ENCODE results near the gene CAMK4.

The CAMK4 gene

DNA sequence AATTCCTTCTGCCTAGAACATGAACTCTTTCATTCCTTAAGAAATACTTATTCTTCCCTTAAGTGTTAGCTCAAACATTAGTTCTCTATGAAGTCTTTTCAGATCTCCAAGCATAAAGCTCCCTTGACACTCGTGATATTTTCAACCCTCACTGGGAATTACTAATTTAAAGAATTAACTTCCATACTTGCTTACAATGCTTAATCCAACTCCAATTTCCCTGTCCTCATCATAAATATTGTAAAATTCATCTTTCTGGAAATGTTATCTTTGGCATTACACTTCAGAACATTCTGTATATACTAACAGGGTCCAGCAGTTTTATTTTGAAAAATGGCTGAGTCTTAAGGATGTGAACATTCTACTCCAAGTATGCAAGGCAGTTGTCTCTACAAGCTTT lies 280.9 kb downstream of the CAMK4 start:
- in situ Hi-C loops (cut with MboI; ENCODE audit: low pct_unique_long_range_greater_than_20kb, low sequenced_read_pairs) = no loop called here

DNA sequence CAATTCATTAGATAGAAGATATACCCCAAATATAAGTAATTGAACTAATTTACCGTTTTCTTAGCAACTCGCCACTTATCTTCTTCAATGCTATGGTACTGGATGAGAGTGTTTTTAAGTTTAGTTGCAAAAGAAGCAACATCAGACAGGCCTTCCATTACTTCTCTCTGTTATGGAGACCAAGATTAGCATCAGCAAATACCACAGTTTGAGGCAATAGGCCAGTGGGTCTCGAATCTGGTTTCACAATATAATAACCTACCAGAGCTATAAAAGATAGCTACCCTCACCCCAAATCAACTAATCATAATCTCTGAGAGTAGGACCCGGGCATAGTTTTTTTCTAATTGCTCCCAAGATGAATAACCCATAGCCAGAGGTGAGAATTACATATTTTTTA lies 283.1 kb downstream of the CAMK4 start:
- no peak for DNase-seq
- in situ Hi-C loops (cut with MboI; ENCODE audit: low pct_unique_long_range_greater_than_20kb, low sequenced_read_pairs) = no loop called here

More for the DNA sequence above, 280.9 kb downstream of the CAMK4 start:
- no peak for DNase-seq

DNA sequence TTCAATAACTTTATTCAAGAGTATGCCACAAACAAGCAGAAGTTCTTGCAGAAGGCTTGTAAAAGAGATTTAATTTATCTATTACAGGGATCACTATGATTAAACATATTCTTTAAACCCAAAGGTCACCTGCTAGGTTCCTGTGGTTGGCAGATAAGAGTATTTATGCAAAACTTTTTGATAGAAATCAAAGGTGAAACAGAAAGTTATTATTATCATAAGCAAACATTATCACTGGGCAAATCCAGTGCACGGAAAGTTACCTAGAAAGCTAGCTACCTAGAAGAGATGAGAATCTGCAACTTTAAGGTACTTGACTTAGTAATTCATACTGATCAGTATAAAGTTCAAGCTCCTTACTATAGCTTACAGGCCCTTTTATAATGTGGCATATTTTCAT lies 284.9 kb downstream of the CAMK4 start:
- no peak for DNase-seq
- in situ Hi-C loops (cut with MboI; ENCODE audit: low pct_unique_long_range_greater_than_20kb, low sequenced_read_pairs) = no loop called here

DNA sequence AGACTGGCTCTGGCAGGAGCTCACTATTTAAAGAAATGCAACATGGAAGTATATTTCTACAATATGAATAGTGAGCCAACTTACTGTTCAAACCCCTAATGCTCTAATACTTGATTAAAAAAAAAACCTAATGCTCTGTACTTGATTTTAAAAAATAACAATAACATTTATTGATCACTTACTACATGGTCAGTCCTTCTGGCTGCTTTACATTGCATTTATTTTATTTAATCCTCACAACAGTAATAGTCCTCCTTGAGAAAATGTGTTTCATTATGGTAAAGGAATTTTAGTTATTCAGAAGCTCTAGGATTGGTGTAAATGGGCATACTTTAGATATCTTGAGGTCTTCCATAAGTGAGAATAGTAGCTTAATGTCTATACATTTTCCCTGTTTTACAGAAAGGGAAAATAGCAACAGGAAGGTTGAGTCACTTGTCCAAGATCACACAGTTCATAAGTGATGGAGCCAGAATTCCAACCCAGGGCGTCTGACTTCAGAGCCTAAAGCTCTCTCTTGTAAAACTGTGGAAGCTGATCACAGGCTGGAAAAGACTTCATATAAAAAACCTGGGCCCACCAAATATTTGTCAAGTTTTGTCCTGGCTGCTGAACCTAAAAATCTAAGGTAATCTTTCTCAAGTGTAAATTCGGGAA lies 287.1 kb downstream of the CAMK4 start:
- in situ Hi-C loops (cut with MboI; ENCODE audit: low pct_unique_long_range_greater_than_20kb, low sequenced_read_pairs) = no loop called here
- DNase-seq = no peak

DNA sequence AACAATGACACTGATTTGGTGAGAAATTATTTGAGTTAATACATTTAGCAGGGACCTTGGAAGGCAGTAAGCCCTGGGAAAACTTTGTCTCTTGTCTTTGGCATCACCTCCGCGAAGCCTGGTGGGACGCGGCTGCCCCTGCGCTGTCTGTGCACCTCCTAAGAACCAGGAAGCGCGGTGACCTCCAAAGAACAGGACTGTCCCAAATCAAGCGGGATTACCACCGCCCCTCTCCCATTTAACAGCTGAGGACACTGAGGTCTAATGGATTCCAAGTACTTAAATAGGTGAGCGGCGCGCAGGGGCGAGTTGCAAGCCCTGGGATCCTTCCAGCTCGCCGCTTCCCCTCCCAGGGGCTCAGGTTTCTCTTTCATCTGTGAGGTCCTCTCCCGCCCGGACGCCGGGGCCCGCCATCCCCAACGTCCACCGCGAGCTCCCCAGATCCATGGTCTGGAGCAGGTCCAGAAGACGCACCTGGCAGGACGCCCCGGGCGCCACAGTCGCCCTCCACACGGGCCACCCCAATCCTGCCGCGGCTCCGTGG lies 287.7 kb downstream of the CAMK4 start:
- in situ Hi-C loops (cut with MboI; ENCODE audit: low pct_unique_long_range_greater_than_20kb, low sequenced_read_pairs) = no loop called here
- DNase-seq = no peak

DNA sequence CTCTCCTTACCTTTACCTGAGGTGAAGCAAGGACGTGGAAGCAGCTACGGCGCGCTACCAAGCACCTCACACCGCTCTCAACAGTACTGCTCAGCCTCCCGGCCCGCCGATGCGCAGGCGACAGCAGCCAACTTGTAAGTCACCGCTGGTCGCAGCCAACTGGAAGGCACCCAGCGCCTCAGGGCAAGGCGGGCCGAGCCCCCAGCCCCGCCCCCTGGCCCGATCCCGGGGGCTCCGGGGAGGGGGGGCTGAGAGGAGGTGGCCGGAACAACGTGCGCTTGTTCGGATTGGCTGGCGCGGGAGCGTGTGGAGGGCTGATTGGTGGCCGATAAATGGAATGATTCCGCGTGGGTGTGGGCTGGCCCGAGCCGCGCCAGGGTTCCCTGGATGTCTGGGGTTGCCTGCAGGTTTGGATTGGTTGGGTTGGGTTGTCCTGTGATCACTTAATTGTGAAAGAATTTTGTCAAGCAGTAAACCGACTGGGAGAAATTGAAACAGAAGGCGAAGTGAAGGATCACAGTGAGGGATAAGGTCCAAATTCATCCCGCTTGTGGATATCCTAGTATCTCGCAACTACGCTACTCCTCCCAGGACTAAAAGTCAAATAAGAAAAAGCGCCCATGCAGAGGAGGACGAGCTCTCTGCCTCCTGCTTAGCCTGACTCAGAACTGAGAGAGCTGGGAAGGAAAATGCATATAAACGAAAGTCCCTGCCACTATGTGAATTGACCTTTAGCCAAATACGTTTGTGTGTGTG lies 288.4 kb downstream of the CAMK4 start, which contains the start of gene STARD4:
Gene STARD4 (minus strand): TSS at position 161 of the 756 bp plus-strand sequence. CDS start 5,102 bp downstream, outside the sequence.
- in situ Hi-C loops (cut with MboI; ENCODE audit: low pct_unique_long_range_greater_than_20kb, low sequenced_read_pairs) = no loop called here
- peak; percentile 98 for DNase-seq

DNA sequence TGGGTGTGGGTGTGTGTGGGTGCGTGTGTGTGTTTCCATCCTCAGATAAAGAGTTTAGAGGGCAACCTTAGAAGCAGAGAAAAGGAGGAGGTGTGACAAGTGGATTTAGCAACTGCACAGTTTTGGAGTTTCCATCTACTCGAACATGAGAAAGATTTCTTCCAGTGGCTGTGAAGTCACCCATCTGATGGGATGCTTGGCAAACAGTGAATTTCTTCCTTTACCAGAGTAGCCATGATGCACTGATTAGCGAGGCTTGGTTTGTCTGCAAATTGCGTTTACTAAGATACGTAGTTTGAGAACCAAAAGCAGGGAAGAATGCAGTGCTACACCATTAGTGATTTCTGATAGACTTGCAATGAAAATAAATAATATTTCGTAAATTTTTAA lies 288.9 kb downstream of the CAMK4 start:
- DNase-seq = no peak
- in situ Hi-C loops (cut with MboI; ENCODE audit: low pct_unique_long_range_greater_than_20kb, low sequenced_read_pairs) = no loop called here

DNA sequence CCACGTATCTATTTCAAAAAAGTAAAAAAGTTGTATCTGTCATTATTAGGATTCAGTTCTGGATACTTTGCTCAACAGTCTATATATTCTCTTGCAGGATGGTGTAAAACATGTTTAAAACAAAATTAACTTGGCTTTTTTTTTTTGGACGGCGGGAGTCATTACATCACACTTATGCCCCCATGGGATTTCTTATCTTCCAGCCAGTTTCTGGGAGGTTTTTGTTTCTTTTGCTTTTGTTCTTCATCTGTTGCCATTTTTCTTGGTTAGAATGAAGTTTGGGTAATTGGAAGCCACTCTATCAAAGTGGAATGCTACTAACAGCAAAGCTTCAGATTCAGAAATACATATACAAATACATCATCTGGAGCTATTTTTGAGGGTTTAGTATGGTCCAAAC lies 289.9 kb downstream of the CAMK4 start:
- in situ Hi-C loops (cut with MboI; ENCODE audit: low pct_unique_long_range_greater_than_20kb, low sequenced_read_pairs) = no loop called here
- no peak for DNase-seq

DNA sequence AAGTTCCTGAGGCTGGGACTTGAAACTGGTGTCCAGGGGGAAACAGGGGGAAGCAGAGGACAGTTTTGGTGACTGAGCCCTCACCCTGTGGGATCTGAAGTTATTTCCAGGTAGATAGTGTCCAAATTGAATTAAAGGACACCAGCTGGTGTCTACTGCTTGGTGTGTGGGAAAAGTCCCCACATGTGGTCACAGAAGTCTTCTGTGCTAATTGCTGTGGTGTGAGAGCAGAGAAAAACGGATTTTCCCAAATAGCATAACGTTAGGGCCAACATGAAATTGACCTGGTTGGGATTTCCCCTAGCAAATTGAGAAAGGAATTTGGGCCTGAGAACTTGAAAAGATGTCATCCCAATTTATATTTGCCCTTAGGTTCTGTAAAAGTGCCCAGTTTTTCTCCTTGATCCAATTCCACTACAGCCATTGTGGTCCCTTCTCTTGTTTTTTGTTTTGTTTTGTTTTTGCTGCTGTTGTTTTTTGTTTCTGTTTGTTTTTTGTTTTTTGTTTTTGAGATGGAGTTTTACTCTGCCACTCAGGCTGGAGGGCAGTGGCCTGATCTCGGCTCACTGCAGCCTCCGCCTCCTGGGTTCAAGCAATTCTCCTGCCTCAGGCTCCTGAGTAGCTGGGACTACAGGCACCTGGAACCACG lies 293.8 kb downstream of the CAMK4 start:
- DNase-seq = no peak
- in situ Hi-C loops (cut with MboI; ENCODE audit: low pct_unique_long_range_greater_than_20kb, low sequenced_read_pairs) = no loop called here

DNA sequence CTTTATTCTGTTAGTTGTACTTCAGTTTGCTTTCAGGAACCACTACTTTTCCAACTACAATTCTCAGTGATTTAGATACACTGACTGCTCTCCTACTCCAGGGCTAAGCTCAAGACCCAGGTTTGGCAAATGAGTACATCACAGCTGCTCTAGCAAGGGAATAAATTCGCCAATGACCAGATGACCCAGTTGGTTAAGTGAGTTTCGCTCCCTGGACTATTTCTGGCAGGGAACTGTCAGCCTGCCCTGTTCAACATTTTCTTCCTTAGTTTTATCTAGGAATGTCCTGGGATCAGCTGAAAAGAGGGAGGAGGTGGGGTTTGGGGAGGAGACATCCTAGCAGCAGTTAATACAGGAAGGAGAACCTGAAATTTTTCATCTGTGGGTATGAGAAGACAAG lies 294.6 kb downstream of the CAMK4 start:
- in situ Hi-C loops (cut with MboI; ENCODE audit: low pct_unique_long_range_greater_than_20kb, low sequenced_read_pairs) = no loop called here
- no peak for DNase-seq

DNA sequence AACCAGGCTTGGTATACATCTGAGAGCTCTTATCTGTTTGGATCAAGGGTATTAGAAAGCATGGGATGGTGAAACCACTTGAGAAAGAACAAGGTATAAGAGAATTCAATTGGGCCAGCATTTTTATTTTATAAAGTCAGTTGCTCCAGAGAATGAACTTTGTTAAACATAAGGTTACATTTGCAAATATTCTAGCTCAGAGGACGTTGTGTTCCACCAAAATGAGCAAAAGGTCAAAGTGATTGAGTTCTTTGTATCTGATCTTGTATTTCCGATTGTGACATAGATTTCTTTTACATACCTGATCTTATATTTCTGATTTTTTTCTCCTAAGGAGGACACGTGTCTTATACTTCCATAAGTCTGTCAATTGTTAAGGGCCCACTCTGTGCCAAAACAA lies 296.7 kb downstream of the CAMK4 start:
- DNase-seq = no peak
- in situ Hi-C loops (cut with MboI; ENCODE audit: low pct_unique_long_range_greater_than_20kb, low sequenced_read_pairs) = no loop called here

DNA sequence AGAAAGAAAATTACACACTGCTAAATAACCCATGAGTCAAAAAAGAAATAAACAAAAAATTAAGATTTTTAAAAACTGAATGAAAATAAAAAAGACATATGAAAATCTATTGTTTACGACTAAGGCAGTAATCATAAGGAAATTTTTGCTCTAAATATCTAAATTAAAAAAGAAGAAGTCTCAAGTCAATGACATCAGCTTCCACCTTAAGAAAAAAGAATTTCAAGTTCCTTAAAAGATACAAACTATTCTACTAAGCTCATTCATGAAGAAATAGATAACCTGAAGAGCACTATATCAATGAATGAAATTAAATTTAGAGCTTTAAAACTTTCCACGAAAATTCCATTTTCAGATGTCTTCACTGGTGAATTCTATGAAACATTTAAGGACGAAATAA lies 303.9 kb downstream of the CAMK4 start:
- in situ Hi-C loops (cut with MboI; ENCODE audit: low pct_unique_long_range_greater_than_20kb, low sequenced_read_pairs) = loop anchor here (25.0 kb wide), 1 partner anchor 609 kb away; no protein-coding TSS in a partner anchor
- DNase-seq = no peak

DNA sequence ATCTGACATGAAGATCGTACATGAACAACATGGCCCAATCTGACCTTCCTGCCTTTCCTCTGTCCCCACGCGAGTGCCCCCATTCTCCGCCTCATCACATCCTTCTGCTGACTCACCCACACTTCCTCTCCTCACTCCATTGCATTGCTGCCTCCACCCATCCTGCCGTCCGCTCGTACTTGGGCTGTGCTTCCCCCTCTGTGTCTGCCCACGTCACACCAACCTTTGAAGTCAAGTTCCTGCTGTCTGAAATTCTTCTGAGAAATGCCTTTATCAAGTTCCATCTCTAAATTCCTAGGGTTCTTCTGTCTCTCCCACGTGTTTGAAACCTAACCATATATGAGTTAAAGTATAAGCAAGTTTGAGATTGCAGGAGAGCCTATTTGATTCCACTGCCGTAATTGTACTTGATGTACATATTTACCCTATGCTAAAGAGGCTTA lies 306.1 kb downstream of the CAMK4 start:
- peak; percentile 93 for DNase-seq
- in situ Hi-C loops (cut with MboI; ENCODE audit: low pct_unique_long_range_greater_than_20kb, low sequenced_read_pairs) = loop anchor here (25.0 kb wide), 1 partner anchor 607 kb away; no protein-coding TSS in a partner anchor

DNA sequence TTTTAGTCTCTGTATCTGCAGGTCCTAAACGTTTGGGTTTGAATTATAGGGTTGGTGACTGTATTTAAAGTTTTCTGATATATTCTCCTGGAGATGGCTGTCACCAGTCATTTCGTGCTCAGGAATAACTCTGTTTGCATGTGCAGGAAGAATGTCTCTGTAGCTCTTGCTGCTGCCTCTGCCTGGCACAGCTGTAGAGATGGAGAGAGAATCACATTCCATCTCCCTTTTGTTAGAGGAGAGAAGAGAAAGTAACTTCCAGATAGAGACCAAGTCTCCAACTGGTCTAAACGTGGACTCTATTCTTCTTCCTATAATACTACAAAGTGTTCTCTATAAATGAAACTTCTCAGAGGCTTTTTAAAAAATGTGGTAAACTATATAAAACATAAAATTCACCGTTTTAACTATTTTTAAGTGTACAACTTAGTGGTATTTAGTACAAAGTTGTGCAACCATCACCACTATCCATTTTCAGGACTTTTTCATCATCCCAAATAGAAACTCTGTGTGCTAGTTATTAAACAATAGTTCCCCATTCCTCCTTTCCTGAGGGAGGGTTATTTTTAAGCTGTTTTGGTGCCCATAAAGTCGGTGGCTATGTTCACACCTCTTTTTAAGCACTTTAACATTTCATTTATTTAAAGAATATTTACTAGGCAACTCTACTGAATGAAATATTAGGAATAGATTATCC lies 308.9 kb downstream of the CAMK4 start:
- no peak for DNase-seq
- in situ Hi-C loops (cut with MboI; ENCODE audit: low pct_unique_long_range_greater_than_20kb, low sequenced_read_pairs) = loop anchor here (25.0 kb wide), 1 partner anchor 604 kb away; no protein-coding TSS in a partner anchor

DNA sequence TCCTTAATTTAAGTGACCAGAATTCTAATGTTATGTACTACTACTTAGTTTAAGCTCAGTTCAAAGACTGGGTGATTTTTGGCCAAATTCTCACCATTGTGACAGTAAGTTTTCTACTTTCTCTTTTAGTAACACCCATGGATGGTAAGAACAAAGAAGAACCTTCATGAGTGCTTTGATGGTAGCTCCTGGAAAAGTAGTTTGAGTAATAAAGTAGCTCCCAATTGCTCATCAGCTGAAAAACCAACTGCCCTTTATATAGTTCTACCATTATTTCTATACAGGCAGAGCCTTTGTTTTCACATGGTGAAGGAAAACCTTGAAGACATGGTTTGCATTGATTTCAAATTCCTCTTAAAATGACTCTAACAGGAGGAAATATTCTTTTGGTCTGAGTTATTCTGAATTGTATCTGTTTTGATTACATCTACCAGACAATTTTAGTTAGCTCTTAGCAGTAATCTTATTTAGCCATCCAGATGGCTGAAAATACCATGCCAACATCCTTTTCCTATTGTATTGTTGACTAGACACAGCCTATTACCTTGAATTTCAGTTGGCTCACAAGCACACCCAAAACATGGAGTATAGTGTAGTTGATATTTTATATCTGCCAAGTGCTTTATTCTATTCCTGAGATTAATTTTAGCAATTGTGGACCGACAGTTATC lies 311.8 kb downstream of the CAMK4 start:
- no peak for DNase-seq
- in situ Hi-C loops (cut with MboI; ENCODE audit: low pct_unique_long_range_greater_than_20kb, low sequenced_read_pairs) = loop anchor here (25.0 kb wide), 1 partner anchor 601 kb away; no protein-coding TSS in a partner anchor

DNA sequence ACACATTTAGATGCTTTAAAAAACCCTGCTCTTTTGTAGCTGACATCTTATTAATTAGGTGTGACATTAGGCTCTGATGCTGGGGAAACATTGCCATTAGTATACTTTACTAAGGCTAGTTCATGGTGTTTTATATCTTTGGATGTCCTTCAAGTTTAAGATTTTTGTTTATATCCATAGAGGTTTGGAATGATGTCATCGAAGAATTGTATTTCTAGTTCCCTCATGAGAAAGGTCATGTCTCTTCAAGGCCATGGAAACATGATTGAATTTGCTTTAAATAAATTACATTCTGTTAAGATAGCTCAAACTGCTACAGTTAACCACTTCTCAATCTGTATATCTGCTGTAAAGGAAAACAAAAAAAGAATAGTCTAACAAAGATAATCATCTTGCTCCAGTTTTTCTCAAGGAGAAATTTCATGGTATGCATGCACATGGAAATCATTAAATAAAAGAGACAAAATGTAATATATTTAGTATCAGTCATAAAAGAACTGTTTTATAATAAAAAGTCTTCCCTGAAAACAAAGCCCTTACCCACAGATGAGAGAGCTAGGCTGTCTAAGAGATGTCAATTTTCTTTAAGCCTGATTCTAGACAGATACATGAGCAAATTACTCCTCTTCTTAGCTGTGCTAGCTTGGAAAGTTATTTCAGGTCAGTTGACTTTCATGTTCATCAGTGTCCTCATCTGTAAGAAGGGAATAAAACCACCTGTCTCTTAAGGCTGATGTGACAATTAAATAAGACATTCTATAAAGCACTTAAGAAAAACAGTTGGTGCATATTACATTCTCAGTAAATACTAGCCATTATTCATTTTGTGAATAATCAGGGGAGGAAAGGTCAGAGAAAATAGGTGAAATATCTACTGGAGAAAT lies 313.2 kb downstream of the CAMK4 start:
- no peak for DNase-seq
- in situ Hi-C loops (cut with MboI; ENCODE audit: low pct_unique_long_range_greater_than_20kb, low sequenced_read_pairs) = loop anchor here (25.0 kb wide), 1 partner anchor 600 kb away; no protein-coding TSS in a partner anchor
